ENCODE data around the gene ZBTB2.
A peak's percentile ranks its signal among the peaks of the same experiment; 100 is the strongest.

GRCh38 chr6:151391471-151392413 lies at the start of gene ZBTB2:
- TF ChIP-seq TAF1 (IDR thresholded peaks at IDR 0.05; ENCODE audit: low read depth, low read length) (no peak), POLR2A (IDR thresholded peaks at IDR 0.05; ENCODE audit: low read depth, low read length) (peak; percentile 54)

Data from GM12891 (cell line).